Neural progenitor cell (in vitro differentiated cells): Measurements from ENCODE around the gene KIAA1586.

Experiments used
- CTCF ChIP-seq: fragments of 200-600 bp; sonication (generic); IDR thresholded peaks from 2 replicates; pipeline ENCODE4 v1.5.1; 2017; ENCODE audit warnings: antibody characterized with exemption, mild to moderate bottlenecking
- EZH2 ChIP-seq: fragments of 200-600 bp; sonication (generic); IDR thresholded peaks from 2 replicates; pipeline ENCODE4 v1.6.1; 2017; ENCODE audit warnings: antibody characterized with exemption, mild to moderate bottlenecking, moderate library complexity

GRCh38 chr6:57024321-57024720, 22.2 kb upstream of the KIAA1586 start:
- no peak for TF ChIP-seq CTCF
- no peak for TF ChIP-seq EZH2
